ENCODE measurements around the gene ETV5.

DNA sequence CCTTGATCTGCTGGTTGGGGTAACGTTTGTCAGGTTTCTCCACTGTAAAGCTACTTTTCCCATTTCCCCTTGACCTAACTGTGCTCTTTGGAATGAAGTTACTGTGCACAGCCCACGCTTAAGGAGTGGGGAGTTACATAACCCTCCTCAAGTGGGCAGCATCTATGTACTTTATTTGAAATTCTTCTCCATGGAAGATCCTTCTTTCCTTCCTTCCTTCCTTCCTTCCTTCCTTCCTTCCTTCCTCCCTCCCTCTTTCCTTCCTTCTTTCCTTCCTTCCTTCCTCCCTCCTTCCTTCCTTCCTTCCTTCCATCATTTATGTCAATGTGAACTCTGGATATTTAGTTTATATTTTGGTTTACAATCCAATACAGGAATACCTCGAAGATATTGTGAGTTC, 94.0 kb downstream of the ETV5 start:
- TF ChIP-seq, protein P1, sequence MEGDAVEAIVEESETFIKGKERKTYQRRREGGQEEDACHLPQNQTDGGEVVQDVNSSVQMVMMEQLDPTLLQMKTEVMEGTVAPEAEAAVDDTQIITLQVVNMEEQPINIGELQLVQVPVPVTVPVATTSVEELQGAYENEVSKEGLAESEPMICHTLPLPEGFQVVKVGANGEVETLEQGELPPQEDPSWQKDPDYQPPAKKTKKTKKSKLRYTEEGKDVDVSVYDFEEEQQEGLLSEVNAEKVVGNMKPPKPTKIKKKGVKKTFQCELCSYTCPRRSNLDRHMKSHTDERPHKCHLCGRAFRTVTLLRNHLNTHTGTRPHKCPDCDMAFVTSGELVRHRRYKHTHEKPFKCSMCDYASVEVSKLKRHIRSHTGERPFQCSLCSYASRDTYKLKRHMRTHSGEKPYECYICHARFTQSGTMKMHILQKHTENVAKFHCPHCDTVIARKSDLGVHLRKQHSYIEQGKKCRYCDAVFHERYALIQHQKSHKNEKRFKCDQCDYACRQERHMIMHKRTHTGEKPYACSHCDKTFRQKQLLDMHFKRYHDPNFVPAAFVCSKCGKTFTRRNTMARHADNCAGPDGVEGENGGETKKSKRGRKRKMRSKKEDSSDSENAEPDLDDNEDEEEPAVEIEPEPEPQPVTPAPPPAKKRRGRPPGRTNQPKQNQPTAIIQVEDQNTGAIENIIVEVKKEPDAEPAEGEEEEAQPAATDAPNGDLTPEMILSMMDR (IDR thresholded peaks at IDR 0.05) = no peak
- no peak for TF ChIP-seq EZH2 (IDR thresholded peaks at IDR 0.05)

Measured in neural progenitor cell (in vitro differentiated cells).